ENCODE measurements around the gene WIPF3.
"Not testable (repeated sequence)": the region's sequence is repeated elsewhere in the genome, so short reads cannot be mapped to it uniquely, and the experiment has no call there.

WIPF3 gene

DNA sequence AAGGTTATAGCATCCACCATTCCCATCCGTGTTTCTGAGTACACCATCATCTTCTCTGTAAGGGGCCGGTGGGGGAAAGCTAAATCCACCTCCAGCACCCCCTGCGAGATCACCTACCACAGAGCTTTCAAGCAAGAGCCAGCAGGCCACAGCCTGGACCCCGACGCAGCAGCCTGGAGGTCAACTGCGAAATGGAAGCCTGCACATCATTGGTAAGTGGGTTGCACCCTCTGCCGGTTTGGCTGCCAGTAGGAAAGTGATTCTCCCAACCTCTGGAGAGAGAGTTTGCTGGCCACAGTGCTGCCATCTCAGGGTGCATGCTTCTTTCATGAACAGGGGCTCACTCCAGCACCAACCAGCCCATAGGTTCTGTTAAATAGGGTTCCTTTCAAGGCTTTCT is 81.7 kb downstream of the WIPF3 start:
- Histone ChIP-seq H3K9me3 (ENCODE audit: severe bottlenecking) (no peaks in the 10 kb centered on the region), H3K4me1 (ENCODE audit: insufficient read depth, poor library complexity, severe bottlenecking) (no peaks in the 10 kb centered on the region)
- no peak for ATAC-seq (ENCODE audit: low read depth)

DNA sequence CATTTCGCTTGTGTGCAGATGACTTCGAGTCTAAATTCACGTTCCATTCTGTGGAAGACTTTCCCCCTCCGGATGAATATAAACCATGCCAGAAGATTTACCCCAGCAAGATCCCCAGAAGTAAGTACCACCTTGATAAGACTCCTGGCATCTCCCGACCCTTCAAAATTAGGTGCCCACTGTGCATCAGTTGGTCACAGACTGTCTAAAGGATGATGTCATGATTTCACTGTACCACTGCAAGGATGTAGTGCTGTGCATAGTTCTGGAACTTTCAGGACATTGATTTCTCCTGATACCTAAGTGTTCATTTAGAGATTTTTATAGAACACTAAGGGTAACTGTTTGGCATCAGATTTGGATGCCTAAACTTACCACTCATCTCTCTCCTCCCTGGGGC is 83.0 kb downstream of the WIPF3 start:
- TF ChIP-seq, protein P1, sequence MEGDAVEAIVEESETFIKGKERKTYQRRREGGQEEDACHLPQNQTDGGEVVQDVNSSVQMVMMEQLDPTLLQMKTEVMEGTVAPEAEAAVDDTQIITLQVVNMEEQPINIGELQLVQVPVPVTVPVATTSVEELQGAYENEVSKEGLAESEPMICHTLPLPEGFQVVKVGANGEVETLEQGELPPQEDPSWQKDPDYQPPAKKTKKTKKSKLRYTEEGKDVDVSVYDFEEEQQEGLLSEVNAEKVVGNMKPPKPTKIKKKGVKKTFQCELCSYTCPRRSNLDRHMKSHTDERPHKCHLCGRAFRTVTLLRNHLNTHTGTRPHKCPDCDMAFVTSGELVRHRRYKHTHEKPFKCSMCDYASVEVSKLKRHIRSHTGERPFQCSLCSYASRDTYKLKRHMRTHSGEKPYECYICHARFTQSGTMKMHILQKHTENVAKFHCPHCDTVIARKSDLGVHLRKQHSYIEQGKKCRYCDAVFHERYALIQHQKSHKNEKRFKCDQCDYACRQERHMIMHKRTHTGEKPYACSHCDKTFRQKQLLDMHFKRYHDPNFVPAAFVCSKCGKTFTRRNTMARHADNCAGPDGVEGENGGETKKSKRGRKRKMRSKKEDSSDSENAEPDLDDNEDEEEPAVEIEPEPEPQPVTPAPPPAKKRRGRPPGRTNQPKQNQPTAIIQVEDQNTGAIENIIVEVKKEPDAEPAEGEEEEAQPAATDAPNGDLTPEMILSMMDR (IDR thresholded peaks at IDR 0.05; ENCODE audit: poor library complexity, severe bottlenecking) = no peak
- no peaks in the 10 kb centered on the region for H3K36me3 ChIP-seq (ENCODE audit: low read depth)
- H3K4me1 ChIP-seq (ENCODE audit: insufficient read depth, poor library complexity, severe bottlenecking) = no peaks in the 10 kb centered on the region
- H3K27me3 ChIP-seq (ENCODE audit: insufficient read depth, poor library complexity, severe bottlenecking) = no peaks in the 10 kb centered on the region
- H3K27ac ChIP-seq (ENCODE audit: poor library complexity, severe bottlenecking) = no peak overlapping the region
- DNase-seq (ENCODE audit: low spot score) (no peak), ATAC-seq (ENCODE audit: low read depth) (no peak)
- no peaks in the 10 kb centered on the region for H3K9me3 ChIP-seq (ENCODE audit: severe bottlenecking)
- H3K4me3 ChIP-seq (ENCODE audit: severe bottlenecking) = no peak overlapping the region

More for the DNA sequence above, 81.7 kb downstream of the WIPF3 start:
- TF ChIP-seq, protein P1 (IDR thresholded peaks at IDR 0.05; ENCODE audit: poor library complexity, severe bottlenecking) = no peak
- Histone ChIP-seq H3K36me3 (ENCODE audit: low read depth) (no peaks in the 10 kb centered on the region), H3K27me3 (ENCODE audit: insufficient read depth, poor library complexity, severe bottlenecking) (no peaks in the 10 kb centered on the region), H3K27ac (ENCODE audit: poor library complexity, severe bottlenecking) (no peak overlapping the region), H3K4me3 (ENCODE audit: severe bottlenecking) (no peak overlapping the region)
- no peak for DNase-seq (ENCODE audit: low spot score)

DNA sequence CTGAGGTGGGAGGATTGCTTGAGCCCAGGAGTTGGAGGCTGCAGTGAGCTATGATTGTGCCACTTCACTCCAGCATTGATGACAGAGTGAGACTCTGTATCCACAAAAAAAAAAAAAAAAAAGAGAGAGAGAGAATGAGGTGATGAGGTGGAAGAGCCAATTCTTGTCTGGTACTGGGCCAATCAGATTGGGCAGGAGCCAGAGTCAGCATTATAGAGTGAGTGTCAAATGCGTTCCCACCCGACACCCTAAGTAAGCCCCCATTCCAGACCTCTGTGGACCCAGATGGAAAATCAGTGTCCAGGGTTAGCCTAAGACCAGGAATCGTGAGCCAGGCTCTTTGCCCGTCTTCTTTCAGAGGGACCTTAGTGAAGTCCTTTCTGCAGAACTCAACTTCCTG is 83.9 kb downstream of the WIPF3 start:
- Histone ChIP-seq H3K27ac (ENCODE audit: poor library complexity, severe bottlenecking) (no peak overlapping the region), H3K36me3 (ENCODE audit: low read depth) (no peaks in the 10 kb centered on the region), H3K4me1 (ENCODE audit: insufficient read depth, poor library complexity, severe bottlenecking) (no peaks in the 10 kb centered on the region), H3K9me3 (ENCODE audit: severe bottlenecking) (no peaks in the 10 kb centered on the region), H3K27me3 (ENCODE audit: insufficient read depth, poor library complexity, severe bottlenecking) (no peaks in the 10 kb centered on the region), H3K4me3 (ENCODE audit: severe bottlenecking) (no peak overlapping the region)
- DNase-seq (ENCODE audit: low spot score) (no peak), ATAC-seq (ENCODE audit: low read depth) (no peak)
- TF ChIP-seq, protein P1 (IDR thresholded peaks at IDR 0.05; ENCODE audit: poor library complexity, severe bottlenecking) = no peak

DNA sequence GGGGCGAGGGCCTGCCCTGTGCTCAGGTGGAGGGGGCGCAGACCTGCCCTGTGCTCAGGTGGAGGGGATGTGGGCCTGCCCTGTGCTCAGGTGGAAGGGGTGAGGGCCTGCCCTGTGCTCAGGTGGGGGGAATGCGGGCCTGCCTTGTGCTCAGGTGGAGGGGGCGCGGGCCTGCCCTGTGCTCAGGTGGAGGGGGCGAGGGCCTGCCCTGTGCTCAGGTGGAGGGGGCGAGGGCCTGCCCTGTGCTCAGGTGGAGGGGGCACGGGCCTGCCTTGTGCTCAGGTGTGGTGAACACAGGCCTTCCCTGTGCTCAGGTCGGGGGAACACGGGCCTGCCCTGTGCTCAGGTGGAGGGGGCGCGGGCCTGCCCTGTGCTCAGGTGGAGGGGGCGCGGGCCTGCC is 84.5 kb downstream of the WIPF3 start:
- ATAC-seq (ENCODE audit: low read depth); H3K4me1 ChIP-seq (ENCODE audit: insufficient read depth, poor library complexity, severe bottlenecking); H3K9me3 ChIP-seq (ENCODE audit: severe bottlenecking); H3K27ac ChIP-seq (ENCODE audit: poor library complexity, severe bottlenecking); H3K4me3 ChIP-seq (ENCODE audit: severe bottlenecking); DNase-seq (ENCODE audit: low spot score); H3K36me3 ChIP-seq (ENCODE audit: low read depth); H3K27me3 ChIP-seq (ENCODE audit: insufficient read depth, poor library complexity, severe bottlenecking): not testable (repeated sequence)

DNA sequence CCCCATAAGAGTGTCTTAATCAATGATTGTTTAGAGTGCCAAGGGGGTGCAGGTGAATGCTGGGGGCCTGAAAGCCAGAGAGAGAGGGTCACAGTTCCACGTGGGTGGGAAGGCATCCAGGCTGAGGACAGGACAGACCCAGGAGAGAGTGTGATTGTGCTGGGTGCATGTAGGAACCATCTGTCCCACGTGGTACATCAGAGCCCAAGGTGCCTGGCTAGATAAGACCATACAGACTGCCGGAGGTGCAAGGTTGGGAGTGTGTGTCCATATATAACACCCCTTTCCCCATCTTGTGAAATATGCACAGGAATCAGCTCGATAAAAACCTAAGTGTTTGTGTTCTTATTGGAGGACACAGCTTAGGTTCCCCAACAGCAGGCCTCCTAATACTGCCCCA is 85.5 kb downstream of the WIPF3 start:
- Histone ChIP-seq H3K4me3 (ENCODE audit: severe bottlenecking) (no peak overlapping the region), H3K27me3 (ENCODE audit: insufficient read depth, poor library complexity, severe bottlenecking) (no peaks in the 10 kb centered on the region), H3K4me1 (ENCODE audit: insufficient read depth, poor library complexity, severe bottlenecking) (no peaks in the 10 kb centered on the region), H3K36me3 (ENCODE audit: low read depth) (no peaks in the 10 kb centered on the region), H3K9me3 (ENCODE audit: severe bottlenecking) (no peaks in the 10 kb centered on the region), H3K27ac (ENCODE audit: poor library complexity, severe bottlenecking) (no peak overlapping the region)
- TF ChIP-seq, protein P1 (IDR thresholded peaks at IDR 0.05; ENCODE audit: poor library complexity, severe bottlenecking) = no peak
- no peak for DNase-seq (ENCODE audit: low spot score)
- ATAC-seq (ENCODE audit: low read depth) = no peak

Measured in RWPE2 (cell line).